ENCODE data around the gene IGFBP2. TPM values are rescaled to one million over a fixed set of nuclear protein-coding genes. Genes with fewer than 3 reads are reported as not detected.

Gene IGFBP2
- polyA plus RNA-seq, 1 donor (not counting 4 experiments of a cell fraction or from before 2014, with no cell fraction given), result 10.2 TPM

DNA sequence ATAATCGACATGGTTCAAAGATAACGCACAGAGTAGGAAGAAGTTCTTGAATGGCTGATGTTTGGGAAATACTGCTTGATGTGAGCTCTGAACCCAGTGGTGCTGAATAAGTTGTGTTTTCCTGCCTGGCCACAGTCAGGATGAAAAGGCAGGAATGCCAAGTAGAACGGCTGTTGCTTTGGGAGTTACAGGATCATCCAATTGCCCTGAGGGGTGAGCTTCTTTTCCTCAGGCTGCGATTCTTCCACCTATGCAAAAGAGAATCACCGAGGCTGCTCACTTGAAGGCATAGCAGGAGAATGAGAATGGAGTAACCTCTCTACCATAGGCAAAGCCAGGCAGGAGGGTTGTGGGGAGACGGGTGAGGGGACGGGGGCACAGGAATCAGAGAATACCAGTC, 14.4 kb upstream of the IGFBP2 start:
- H3K36me3 ChIP-seq (ENCODE audit: control insufficient read depth in 2 of 2, extremely low read depth in 1 of 2, insufficient read depth in 2 of 2, low read length in 2 of 2), result no peaks in the 10 kb centered on the region
- no peak overlapping the region for H2AFZ ChIP-seq (ENCODE audit: control insufficient read depth, low read length)
- no peak overlapping the region for H3K27ac ChIP-seq (ENCODE audit: control insufficient read depth, insufficient read depth, low read length)
- no peak overlapping the region for H3K9ac ChIP-seq (ENCODE audit: control insufficient read depth, extremely low read depth, insufficient read depth, low read length)
- H3K9me3 ChIP-seq (ENCODE audit: control insufficient read depth, low read depth, low read length), result no peaks in the 10 kb centered on the region
- H4K20me1 ChIP-seq (ENCODE audit: control insufficient read depth, extremely low read depth, insufficient read depth, low read length), result no peaks in the 10 kb centered on the region
- DNase-seq (ENCODE audit: low read depth, low spot score) (no peak), FAIRE-seq (no peak)
- dilution Hi-C loops (cut with MboI; ENCODE audit: extremely low pct_ligation_motif_present, low sequenced_read_pairs), result no loop called here
- no peak for TF ChIP-seq CTCF (optimal IDR thresholded peaks at IDR 0.05 in 1 of 3, IDR thresholded peaks at IDR 0.05 in 1 of 3, conservative IDR thresholded peaks at IDR 0.05 in 1 of 3; ENCODE audit: extremely low read depth in 1 of 3, insufficient read depth in 2 of 3, low read length in 3 of 3)
- H3K4me3 ChIP-seq (ENCODE audit: control insufficient read depth in 2 of 3, extremely low read depth in 1 of 3, insufficient read depth in 2 of 3, low read depth in 1 of 3, low read length in 3 of 3), result no peak overlapping the region
- H3K79me2 ChIP-seq (ENCODE audit: control insufficient read depth, insufficient read depth, low read length), result no peaks in the 10 kb centered on the region
- H3K4me1 ChIP-seq (ENCODE audit: control insufficient read depth, extremely low read depth, insufficient read depth, low read length), result peaks cover 4% of the 10 kb centered on the region
- no peaks in the 10 kb centered on the region for H3K9me1 ChIP-seq (ENCODE audit: control insufficient read depth, extremely low read depth, insufficient read depth, low read length)
- no peak overlapping the region for H3K4me2 ChIP-seq (ENCODE audit: control insufficient read depth, extremely low read depth, insufficient read depth, low read depth, low read length)
- peaks cover 5% of the 10 kb centered on the region for H3K27me3 ChIP-seq (ENCODE audit: control insufficient read depth, extremely low read depth, insufficient read depth, low read length)

GRCh38 chr2:216619411-216620393, 13.5 kb upstream of the IGFBP2 start:
- Histone ChIP-seq H3K4me2 (ENCODE audit: control insufficient read depth, extremely low read depth, insufficient read depth, low read depth, low read length) (no peak overlapping the region), H3K27me3 (ENCODE audit: control insufficient read depth, extremely low read depth, insufficient read depth, low read length) (peaks cover 5% of the 10 kb centered on the region), H3K9me1 (ENCODE audit: control insufficient read depth, extremely low read depth, insufficient read depth, low read length) (no peaks in the 10 kb centered on the region), H3K9me3 (ENCODE audit: control insufficient read depth, low read depth, low read length) (no peaks in the 10 kb centered on the region), H3K4me3 (ENCODE audit: control insufficient read depth in 2 of 3, extremely low read depth in 1 of 3, insufficient read depth in 2 of 3, low read depth in 1 of 3, low read length in 3 of 3) (no peak overlapping the region), H3K27ac (ENCODE audit: control insufficient read depth, insufficient read depth, low read length) (no peak overlapping the region), H4K20me1 (ENCODE audit: control insufficient read depth, extremely low read depth, insufficient read depth, low read length) (no peaks in the 10 kb centered on the region), H3K36me3 (ENCODE audit: control insufficient read depth in 2 of 2, extremely low read depth in 1 of 2, insufficient read depth in 2 of 2, low read length in 2 of 2) (no peaks in the 10 kb centered on the region), H3K9ac (ENCODE audit: control insufficient read depth, extremely low read depth, insufficient read depth, low read length) (no peak overlapping the region), H3K4me1 (ENCODE audit: control insufficient read depth, extremely low read depth, insufficient read depth, low read length) (peaks cover 4% of the 10 kb centered on the region), H3K79me2 (ENCODE audit: control insufficient read depth, insufficient read depth, low read length) (no peaks in the 10 kb centered on the region), H2AFZ (ENCODE audit: control insufficient read depth, low read length) (no peak overlapping the region)
- TF ChIP-seq CTCF (optimal IDR thresholded peaks at IDR 0.05 in 1 of 3, IDR thresholded peaks at IDR 0.05 in 1 of 3, conservative IDR thresholded peaks at IDR 0.05 in 1 of 3; ENCODE audit: extremely low read depth in 1 of 3, insufficient read depth in 2 of 3, low read length in 3 of 3), result no peak
- TF ChIP-seq EZH2 (IDR thresholded peaks at IDR 0.05; ENCODE audit: low read length), result no peak
- DNase-seq (ENCODE audit: low read depth, low spot score) (no peak), FAIRE-seq (no peak)
- dilution Hi-C loops (cut with MboI; ENCODE audit: extremely low pct_ligation_motif_present, low sequenced_read_pairs), result no loop called here

Data from keratinocyte (primary cell).